ENCODE results near the gene HJURP.

Gene HJURP

DNA sequence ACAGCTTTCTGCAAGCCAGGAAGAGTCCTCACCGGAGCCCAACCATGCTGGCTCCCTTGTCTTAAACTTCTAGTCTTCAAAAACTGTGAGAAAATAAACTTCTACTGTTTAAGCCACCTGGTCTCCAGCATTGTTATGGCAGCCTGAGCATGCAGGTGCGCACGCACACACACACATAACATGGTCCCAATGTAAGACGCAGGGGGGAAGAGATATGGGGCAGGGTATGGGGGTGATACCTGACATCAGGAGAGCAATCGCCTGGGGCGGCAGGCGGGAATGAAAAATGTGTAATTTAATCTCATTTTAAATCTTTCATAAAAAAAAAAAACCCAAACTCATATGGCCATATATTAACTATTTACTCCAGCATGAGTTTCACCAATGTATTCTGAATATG is 18.0 kb downstream of the HJURP start:
- no peak overlapping the region for H2AFZ ChIP-seq (ENCODE audit: low read depth)
- no peaks in the 10 kb centered on the region; the same call in 1 of the 2 replicates for H3K36me3 ChIP-seq (ENCODE audit: insufficient read depth)
- H3K4me3 ChIP-seq (IDR thresholded peaks at IDR 0.05; ENCODE audit: insufficient read depth, low read depth, low read length) = no peak overlapping the region
- H3K79me2 ChIP-seq (ENCODE audit: insufficient read depth, low read depth) = peaks cover 48% of the 10 kb centered on the region
- H3K4me1 ChIP-seq (ENCODE audit: low read depth, poor library complexity, severe bottlenecking) = peaks cover 5% of the 10 kb centered on the region
- no peaks in the 10 kb centered on the region for H3K27me3 ChIP-seq (ENCODE audit: insufficient read depth, low read depth)
- no peak overlapping the region for H3K4me2 ChIP-seq
- H3K9ac ChIP-seq = no peak overlapping the region
- TF ChIP-seq CTCF (conservative IDR thresholded peaks at IDR 0.05; ENCODE audit: low read depth, low read length) = no peak
- peaks cover 11% of the 10 kb centered on the region; the same call in 1 of the 2 replicates for H4K20me1 ChIP-seq (ENCODE audit: insufficient read depth)
- H3K27ac ChIP-seq = no peak overlapping the region

DNA sequence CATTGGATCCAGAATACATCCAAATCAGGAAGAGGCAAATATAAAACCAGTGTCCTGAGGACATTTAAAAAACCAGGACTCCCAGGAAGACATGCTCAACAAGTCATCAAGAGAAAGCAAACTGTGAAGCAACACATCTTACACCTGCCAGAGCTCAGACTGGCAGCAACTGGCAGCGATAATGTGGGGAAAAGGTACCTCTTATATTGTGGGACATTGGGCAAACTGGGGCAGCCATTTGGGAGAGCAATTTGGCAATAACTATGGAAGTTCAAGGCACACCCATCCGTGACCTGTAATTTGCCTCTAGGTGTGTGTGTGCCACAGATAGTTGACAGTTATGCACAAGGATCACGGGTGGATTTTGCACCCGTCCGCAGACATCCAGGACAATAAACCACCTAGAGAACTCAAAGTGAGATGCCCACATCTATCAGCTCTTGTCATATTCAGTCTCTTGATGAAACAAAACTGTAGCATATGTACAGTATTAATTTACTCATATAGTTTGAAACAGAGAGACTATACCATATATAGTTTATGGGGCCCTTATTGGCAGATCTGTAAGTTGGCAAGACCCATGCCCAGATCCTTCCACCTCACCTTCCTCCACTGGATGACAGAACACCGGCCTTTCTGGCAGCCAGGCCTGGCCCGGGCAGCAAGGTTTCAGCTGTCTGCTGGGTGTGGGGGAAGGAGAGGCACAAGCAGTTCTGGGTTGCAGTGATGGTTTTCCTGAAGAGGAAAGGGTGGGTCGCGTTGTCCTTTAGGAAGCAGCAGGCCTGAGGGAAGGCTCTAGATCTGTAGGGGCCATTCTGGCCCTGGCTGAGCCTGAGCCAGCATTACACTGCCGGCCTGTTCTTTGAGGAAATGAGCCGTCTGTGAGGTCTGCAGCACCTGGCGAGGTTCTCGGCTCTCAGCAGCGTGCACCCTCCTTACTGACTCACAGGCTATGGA is 18.8 kb downstream of the HJURP start:
- peaks cover 5% of the 10 kb centered on the region for H3K4me1 ChIP-seq (ENCODE audit: low read depth, poor library complexity, severe bottlenecking)
- H3K27me3 ChIP-seq (ENCODE audit: insufficient read depth, low read depth) = no peaks in the 10 kb centered on the region
- no peak overlapping the region for H2AFZ ChIP-seq (ENCODE audit: low read depth)
- no peak overlapping the region for H3K9ac ChIP-seq
- no peak overlapping the region for H3K27ac ChIP-seq
- TF ChIP-seq CTCF (conservative IDR thresholded peaks at IDR 0.05; ENCODE audit: low read depth, low read length) = no peak
- no peaks in the 10 kb centered on the region; the same call in 1 of the 2 replicates for H3K36me3 ChIP-seq (ENCODE audit: insufficient read depth)
- peaks cover 11% of the 10 kb centered on the region; the same call in 1 of the 2 replicates for H4K20me1 ChIP-seq (ENCODE audit: insufficient read depth)
- H3K4me3 ChIP-seq (IDR thresholded peaks at IDR 0.05; ENCODE audit: insufficient read depth, low read depth, low read length) = no peak overlapping the region
- H3K79me2 ChIP-seq (ENCODE audit: insufficient read depth, low read depth) = peaks cover 39% of the 10 kb centered on the region
- no peak overlapping the region for H3K4me2 ChIP-seq

GRCh38 chr2:233833345-233833744 is 21.0 kb downstream of the HJURP start:
- no peaks in the 10 kb centered on the region for H3K27me3 ChIP-seq (ENCODE audit: insufficient read depth, low read depth)
- no peak overlapping the region for H3K9ac ChIP-seq
- no peak for TF ChIP-seq CTCF (conservative IDR thresholded peaks at IDR 0.05; ENCODE audit: low read depth, low read length)
- H3K4me1 ChIP-seq (ENCODE audit: low read depth, poor library complexity, severe bottlenecking) = peaks cover under 1% of the 10 kb centered on the region
- H3K79me2 ChIP-seq (ENCODE audit: insufficient read depth, low read depth) = peaks cover 17% of the 10 kb centered on the region
- H3K4me3 ChIP-seq (IDR thresholded peaks at IDR 0.05; ENCODE audit: insufficient read depth, low read depth, low read length) = no peak overlapping the region
- no peak overlapping the region for H3K4me2 ChIP-seq
- no peak overlapping the region for H2AFZ ChIP-seq (ENCODE audit: low read depth)
- H3K27ac ChIP-seq = no peak overlapping the region
- H4K20me1 ChIP-seq (ENCODE audit: insufficient read depth) = peaks cover 7% of the 10 kb centered on the region; the same call in 1 of the 2 replicates
- no peaks in the 10 kb centered on the region; the same call in 1 of the 2 replicates for H3K36me3 ChIP-seq (ENCODE audit: insufficient read depth)

- H3K4me2 ChIP-seq = no peak overlapping the region
- peaks cover 13% of the 10 kb centered on the region; the same call in 1 of the 2 replicates for H3K79me2 ChIP-seq (ENCODE audit: insufficient read depth, low read depth)
- no peaks in the 10 kb centered on the region; the same call in 1 of the 2 replicates for H3K36me3 ChIP-seq (ENCODE audit: insufficient read depth)
- no peak overlapping the region for H2AFZ ChIP-seq (ENCODE audit: low read depth)
- H3K27me3 ChIP-seq (ENCODE audit: insufficient read depth, low read depth) = no peaks in the 10 kb centered on the region
- no peak overlapping the region for H3K27ac ChIP-seq
- no peaks in the 10 kb centered on the region for H3K4me1 ChIP-seq (ENCODE audit: low read depth, poor library complexity, severe bottlenecking)
- H3K4me3 ChIP-seq (IDR thresholded peaks at IDR 0.05; ENCODE audit: insufficient read depth, low read depth, low read length) = no peak overlapping the region
- TF ChIP-seq CTCF (conservative IDR thresholded peaks at IDR 0.05; ENCODE audit: low read depth, low read length) = no peak
- H3K9ac ChIP-seq = no peak overlapping the region
- H4K20me1 ChIP-seq (ENCODE audit: insufficient read depth) = peaks cover 4% of the 10 kb centered on the region; the same call in 1 of the 2 replicates
These were observed 21.4 kb downstream of the HJURP start for GRCh38 chr2:233832869-233833311.

Measured in KMS-11 (cell line).